ENCODE results near the gene BTNL3.
"Not testable (repeated sequence)": the region's sequence is repeated elsewhere in the genome, so short reads cannot be mapped to it uniquely, and the experiment has no call there.

The BTNL3 gene

DNA sequence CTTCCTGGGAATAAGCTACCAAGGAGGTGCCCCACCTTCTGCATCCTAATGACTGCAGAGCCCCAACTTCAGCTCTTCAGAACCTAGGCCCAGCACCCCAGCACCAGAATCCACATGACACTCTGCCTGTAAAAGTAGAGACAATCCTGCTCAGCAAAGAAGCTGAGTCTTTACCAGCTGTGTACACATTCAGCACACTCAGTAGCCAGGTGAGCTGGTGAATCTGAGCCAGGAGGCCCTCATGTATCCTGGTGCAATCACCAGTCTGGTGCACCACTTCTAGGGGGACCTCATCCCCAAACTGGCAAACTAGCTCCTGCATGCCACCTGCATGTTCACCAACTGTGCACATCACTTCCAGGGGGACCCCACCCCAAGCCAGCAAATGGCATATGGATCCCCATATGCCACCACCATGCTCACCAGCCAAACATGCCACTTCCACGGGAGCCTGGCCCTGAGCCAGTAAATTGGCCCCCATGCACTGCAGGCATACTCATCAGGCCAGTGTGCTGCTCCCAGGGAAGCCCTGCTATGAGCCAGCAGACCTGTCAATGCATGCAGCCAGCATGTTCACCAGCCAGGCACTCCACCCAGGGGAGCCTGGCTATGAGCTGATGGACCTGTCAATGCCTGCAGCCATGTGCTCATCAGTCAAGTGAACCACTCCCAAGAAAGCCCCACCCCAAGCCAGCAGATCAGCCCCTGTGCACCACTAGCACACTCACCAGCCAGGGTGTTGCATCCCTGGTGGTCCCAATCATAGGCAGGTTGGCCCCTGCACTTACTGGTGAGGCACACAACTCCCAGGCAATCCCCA, 35.8 kb downstream of the BTNL3 start:
- no peak for DNase-seq

GRCh38 chr5:181027452-181028031, 38.9 kb downstream of the BTNL3 start:
- no peak for DNase-seq

DNA sequence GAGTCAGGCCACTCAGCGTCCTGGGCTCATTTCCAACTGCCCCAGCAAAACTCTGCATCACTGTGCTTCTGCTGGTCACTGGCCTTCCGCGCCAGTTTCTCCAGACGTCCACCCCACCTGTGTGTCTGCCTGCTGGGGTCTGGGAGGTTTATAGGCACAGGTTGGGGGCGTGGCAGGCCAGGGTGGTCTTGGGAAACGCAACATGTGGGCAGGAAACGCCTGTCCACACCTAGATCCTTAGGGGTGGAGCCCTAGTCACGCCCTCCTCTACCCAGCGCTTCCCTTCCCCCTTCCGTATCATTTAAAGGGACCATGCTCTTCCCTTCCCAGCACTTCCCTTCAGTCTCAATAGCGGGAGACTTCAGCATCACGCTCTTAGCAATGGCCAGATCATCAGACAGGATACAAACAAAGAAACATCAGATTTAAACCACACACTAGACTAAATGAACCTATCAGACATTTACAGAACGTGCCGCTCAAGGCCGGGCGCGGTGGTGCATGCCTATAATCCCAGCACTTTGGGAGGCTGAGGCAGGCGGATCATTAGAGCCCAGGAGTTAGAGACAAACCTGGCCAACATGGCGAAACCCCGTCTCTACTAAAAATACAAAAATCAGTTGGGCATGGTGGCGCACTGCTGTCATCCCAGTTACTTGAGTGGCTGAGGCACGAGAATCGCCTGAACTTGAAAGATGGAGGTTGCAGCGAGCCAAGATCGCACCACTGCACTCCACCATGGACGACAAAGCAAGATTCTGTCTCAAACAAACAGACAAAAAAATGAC, 39.6 kb downstream of the BTNL3 start:
- no peak for DNase-seq

GRCh38 chr5:181031716-181032115, 43.1 kb downstream of the BTNL3 start:
- DNase-seq, result no peak

DNA sequence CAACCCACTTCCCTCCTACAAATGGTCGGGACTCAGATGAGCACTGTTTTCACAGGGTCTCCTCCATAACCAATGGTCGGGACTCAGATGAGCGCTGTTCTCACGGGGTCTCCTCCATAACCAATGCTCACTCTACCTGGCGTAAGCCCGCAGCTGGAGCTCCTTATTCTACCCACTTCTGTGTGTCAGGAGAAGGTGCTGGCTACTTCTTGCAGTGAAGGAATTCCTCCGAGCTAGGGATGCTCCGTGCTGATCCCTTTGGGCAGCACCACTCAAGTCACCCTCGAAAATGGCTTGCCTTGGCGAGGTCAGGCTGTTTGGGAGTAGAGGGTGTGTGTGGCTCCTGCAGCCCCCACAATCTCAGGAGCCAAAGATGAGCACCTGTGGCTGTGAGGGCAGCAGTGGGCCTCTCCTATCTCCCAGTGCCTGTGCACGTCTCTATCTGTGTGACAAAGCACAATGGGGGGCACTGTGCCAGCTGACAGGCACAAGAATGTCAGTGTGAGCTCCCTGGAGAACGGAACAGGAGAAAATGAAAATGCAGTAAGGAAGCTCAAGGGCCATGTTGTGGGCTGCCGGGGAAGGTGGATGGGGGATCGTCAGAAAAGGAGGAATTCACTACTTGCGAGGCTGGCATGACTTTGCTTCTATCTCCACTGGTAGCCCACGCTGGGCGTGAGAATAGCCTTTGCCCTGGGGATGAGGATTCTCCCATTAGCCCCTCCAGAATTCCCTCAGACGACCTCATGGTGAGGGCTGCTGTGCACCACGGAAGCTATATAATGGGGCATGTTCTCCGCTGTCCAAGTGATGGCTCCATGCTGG, 47.6 kb downstream of the BTNL3 start:
- peak in 1 of 56 donors; percentile 5 for DNase-seq

DNA sequence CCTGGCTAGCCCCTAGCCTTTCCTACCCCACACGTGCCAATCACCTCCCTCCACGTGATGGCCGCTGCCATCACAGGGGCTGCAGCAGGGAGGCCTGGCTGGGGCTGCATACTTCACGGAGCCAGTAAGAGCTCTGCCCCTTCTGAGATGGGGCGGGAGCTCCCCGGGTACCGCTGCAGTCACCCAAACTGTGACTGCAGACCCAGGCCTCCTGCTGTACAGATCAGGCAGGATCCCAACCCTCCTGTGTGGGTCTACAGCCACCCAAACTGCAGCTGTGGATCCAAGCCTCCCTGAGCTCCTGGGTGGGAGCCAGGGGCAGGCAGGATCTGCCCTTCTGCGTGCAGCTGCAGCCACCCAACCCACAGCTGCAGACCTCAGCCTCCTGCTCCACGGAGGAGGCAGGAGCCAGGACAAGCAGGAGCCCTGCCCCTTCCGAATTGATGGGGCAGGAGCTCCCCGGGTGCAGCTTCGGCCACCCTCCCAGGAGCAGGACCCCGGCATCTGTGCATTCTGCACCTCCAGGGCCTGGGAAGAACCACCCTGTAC, 48.2 kb downstream of the BTNL3 start:
- DNase-seq, result no peak

GRCh38 chr5:181037365-181037861, 48.8 kb downstream of the BTNL3 start:
- DNase-seq, result no peak

GRCh38 chr5:181039471-181039870, 50.8 kb downstream of the BTNL3 start:
- DNase-seq, result no peak

DNA sequence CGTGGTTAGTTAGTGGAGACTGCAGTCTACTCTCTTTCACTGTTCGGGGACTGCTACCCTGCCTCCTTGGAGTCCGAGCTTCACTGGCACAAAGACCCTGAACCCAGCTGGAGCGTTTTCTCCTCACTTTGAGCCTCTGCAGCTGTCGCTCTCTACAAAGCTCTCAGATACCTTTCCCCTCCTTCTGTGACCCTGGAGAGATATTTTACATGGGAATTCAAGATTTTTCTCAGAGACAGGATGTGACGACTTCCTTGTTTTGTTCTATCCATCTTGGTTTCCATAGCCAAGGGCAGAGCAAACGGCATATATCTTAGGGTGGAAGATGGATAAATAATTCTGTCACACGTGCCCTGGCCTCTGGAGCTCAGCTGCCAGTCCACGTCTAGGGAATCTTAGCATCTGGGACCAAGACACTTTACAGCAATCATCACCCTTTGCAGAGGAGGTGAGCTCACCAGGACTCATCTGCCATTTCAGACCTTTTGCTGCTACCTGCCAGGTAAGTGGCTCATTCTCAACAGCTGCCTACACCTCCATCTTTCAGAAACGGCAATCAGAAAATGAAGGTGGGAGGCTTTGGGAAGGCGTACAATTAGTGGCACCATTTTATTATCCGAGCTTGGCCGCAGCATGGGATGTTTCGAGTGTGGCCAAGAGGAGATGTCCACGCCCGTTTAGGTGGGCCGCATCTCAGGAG, 51.4 kb downstream of the BTNL3 start, which contains the start of gene BTNL9:
Gene BTNL9 (plus strand): TSS at position 336 of the 700 bp plus-strand sequence. CDS start 5,224 bp downstream, outside the sequence.
- no peak for DNase-seq

- DNase-seq, result no peak
These were observed 51.9 kb downstream of the BTNL3 start for GRCh38 chr5:181040631-181040945.

DNA sequence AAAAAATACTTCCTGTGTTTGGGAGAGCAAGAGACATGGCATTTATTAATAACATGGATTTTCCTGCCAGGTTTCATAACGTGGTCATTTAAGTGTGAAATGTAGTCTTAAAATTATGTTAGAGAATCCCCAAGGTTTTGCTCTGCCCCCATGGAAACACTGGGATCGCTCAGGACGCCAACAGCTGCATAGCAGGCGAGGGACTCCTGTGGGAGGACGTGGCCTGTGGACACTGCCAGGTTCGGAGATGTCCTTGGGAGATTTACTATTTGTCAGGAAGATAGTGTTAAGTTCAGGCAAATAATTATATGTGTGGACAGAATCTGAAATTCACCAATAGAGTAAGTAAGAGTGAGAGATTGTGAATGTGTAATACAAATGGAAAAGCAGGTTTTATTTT, 52.4 kb downstream of the BTNL3 start:
- DNase-seq, result no peak

DNA sequence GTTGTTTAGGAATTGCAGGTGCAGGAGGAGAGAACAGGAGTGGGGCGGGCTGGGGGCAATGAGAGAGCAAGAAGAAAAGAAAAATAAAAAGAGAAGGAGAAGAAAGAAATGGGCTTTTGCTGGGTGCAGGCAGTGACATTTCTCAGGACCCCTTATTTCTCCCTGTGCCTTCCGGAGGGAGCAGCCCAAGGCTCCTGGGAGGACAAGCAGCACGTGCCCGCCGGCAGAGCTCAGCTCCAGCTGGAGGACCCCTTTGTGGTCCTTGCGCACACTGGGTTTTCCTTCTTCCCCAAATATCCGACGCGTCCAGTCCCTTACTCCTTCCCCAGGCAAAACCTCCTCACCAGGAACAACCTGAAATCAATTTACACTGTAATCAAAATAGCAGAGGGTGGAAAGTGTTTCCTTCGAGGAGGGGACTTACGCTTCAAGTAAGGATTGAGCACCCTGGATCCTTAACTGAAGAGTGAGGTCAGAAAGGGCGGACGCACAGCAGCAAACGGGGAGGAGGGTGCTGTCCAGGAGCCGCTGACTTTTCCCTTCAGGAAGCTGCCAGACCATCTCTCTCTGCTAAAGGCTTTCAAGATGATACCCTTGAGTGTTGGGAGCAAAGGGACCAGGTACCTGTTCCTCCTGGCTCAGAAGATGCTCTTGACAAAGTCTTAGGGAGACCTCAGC, 53.5 kb downstream of the BTNL3 start:
- no peak for DNase-seq

- DNase-seq, result no peak
These were observed 54.1 kb downstream of the BTNL3 start for GRCh38 chr5:181042722-181043121.

- DNase-seq, result no peak
These were observed 54.8 kb downstream of the BTNL3 start for GRCh38 chr5:181043285-181044092.

DNA sequence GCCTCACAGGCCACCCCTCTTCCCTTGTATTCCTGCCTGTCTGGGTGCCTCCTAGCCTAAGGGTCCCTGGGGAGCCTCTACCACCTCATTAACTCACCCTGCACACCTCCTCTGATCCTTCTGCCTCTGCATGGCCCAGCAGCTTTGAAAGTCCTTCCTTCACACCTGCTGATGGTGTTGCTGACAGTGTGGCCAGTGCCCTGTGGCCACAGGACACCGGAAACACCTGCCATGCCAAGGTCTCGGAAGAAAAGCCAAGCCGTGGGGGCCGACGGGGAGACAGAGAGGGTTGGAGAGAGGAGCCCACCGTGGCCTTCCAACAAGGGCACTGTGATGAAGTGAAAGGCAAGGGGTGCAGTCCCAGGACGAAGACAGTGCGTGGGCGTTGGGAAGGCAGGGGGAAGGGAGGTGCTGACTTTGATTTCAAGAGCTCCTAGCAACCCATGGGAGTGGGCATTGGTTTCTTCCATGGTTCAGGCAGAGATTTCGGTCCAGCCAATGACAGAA, 55.5 kb downstream of the BTNL3 start:
- DNase-seq, result no peak

DNA sequence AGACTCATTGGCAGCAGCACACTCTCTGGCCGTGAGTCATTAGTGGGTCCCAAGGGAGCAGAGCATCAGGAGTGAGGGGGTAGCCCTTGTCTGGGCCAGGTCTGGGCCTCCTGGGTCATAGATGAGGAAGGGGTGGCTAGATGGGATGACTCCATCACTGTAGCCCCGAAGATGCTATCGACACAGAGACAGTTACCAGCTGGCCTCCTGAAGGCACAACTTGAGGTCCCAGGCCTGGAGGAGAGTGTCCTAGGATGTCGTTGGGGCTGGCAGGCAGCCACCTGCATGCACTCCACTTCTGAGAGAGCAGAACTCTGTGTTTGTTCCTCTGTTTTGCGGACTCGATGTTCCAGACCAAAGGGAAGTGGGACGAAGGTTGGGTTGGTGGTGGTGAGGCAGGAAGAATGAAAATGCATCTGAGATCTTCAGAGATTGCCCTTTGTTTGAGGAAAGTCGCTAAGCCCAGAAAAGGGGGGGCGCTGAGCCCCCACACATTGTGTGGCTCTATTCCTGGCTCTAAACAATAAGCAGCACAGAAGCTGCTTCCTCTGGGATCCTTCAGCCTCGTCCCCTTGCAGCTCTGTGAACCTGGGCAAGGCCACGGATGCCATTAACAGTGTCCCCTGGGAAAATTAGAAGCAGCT, 56.1 kb downstream of the BTNL3 start:
- no peak for DNase-seq

GRCh38 chr5:181045316-181045715, 56.7 kb downstream of the BTNL3 start:
- DNase-seq, result no peak

- not testable (repeated sequence) for DNase-seq
These were observed 57.2 kb downstream of the BTNL3 start for GRCh38 chr5:181045857-181046256.

Data from amygdala (tissue), 56 donors.